WTC11 (cell line): ENCODE data around the gene RAB12.

Source experiments
- ATF3 ChIP-seq: sonication (generic); formaldehyde crosslinking; conservative IDR thresholded peaks from 2 replicates; pipeline ENCODE4 v1.8.1; 2022; ENCODE audit warnings: mild to moderate bottlenecking, missing genetic modification reagents
- CREB1 ChIP-seq: sonication (generic); formaldehyde crosslinking; IDR thresholded peaks from 2 replicates; pipeline ENCODE4 v1.8.0; 2023; ENCODE audit warnings: mild to moderate bottlenecking, missing genetic modification reagents
- ESRRA ChIP-seq: sonication (generic); formaldehyde crosslinking; IDR thresholded peaks from 2 replicates; pipeline ENCODE4 v1.8.1; 2022; ENCODE audit warnings: mild to moderate bottlenecking, missing genetic modification reagents, borderline replicate concordance
- GABPB1 ChIP-seq: sonication (generic); formaldehyde crosslinking; IDR thresholded peaks from 2 replicates; pipeline ENCODE4 v1.8.1; 2023; ENCODE audit warnings: mild to moderate bottlenecking, missing genetic modification reagents
- KAT7 ChIP-seq: sonication (generic); formaldehyde crosslinking; IDR thresholded peaks from 2 replicates; pipeline ENCODE4 v1.8.1; 2023; ENCODE audit warnings: missing genetic modification reagents, mild to moderate bottlenecking, borderline replicate concordance
- MAX ChIP-seq: sonication (generic); formaldehyde crosslinking; IDR thresholded peaks from 2 replicates; pipeline ENCODE4 v1.8.0; 2022; ENCODE audit warnings: mild to moderate bottlenecking, missing genetic modification reagents
- NFE2L1 ChIP-seq: sonication (generic); formaldehyde crosslinking; IDR thresholded peaks from 2 replicates; pipeline ENCODE4 v1.8.1; 2023; ENCODE audit warnings: missing genetic modification reagents
- NR2C2 ChIP-seq: sonication (generic); formaldehyde crosslinking; IDR thresholded peaks from 2 replicates; pipeline ENCODE4 v1.8.0; 2022; ENCODE audit warnings: mild to moderate bottlenecking, missing genetic modification reagents
- SMAD3 ChIP-seq: sonication (generic); formaldehyde crosslinking; IDR thresholded peaks from 2 replicates; pipeline ENCODE4 v1.8.0; 2022; ENCODE audit warnings: missing genetic modification reagents, mild to moderate bottlenecking, borderline replicate concordance
- SP1 ChIP-seq: sonication (generic); formaldehyde crosslinking; conservative IDR thresholded peaks from 2 replicates; pipeline ENCODE4 v1.8.1; 2022; ENCODE audit warnings: missing genetic modification reagents
- ZNF317 ChIP-seq: sonication (generic); formaldehyde crosslinking; IDR thresholded peaks from 2 replicates; pipeline ENCODE4 v1.8.1; 2023; ENCODE audit warnings: low read depth, mild to moderate bottlenecking, moderate library complexity, missing genetic modification reagents, borderline replicate concordance
- ZNF512 ChIP-seq: sonication (generic); formaldehyde crosslinking; IDR thresholded peaks from 2 replicates; pipeline ENCODE4 v1.8.1; 2022; ENCODE audit warnings: missing genetic modification reagents, borderline replicate concordance
- TF ChIP-seq, protein P1 (sequence below): fragments of 200-600 bp; IDR thresholded peaks from 2 replicates; pipeline ENCODE4 v1.8.0; 2022; ENCODE audit warnings: antibody characterized with exemption
- TF ChIP-seq, protein P2 (sequence below): sonication (generic); formaldehyde crosslinking; IDR thresholded peaks from 2 replicates; pipeline ENCODE4 v1.8.0; 2022; ENCODE audit warnings: mild to moderate bottlenecking, missing genetic modification reagents

- TF ChIP-seq SP1 (CRISPR knock-in tag): no peak
- no peak for TF ChIP-seq CREB1 (CRISPR knock-in tag)
- TF ChIP-seq, protein P1, sequence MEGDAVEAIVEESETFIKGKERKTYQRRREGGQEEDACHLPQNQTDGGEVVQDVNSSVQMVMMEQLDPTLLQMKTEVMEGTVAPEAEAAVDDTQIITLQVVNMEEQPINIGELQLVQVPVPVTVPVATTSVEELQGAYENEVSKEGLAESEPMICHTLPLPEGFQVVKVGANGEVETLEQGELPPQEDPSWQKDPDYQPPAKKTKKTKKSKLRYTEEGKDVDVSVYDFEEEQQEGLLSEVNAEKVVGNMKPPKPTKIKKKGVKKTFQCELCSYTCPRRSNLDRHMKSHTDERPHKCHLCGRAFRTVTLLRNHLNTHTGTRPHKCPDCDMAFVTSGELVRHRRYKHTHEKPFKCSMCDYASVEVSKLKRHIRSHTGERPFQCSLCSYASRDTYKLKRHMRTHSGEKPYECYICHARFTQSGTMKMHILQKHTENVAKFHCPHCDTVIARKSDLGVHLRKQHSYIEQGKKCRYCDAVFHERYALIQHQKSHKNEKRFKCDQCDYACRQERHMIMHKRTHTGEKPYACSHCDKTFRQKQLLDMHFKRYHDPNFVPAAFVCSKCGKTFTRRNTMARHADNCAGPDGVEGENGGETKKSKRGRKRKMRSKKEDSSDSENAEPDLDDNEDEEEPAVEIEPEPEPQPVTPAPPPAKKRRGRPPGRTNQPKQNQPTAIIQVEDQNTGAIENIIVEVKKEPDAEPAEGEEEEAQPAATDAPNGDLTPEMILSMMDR: no peak
- no peak for TF ChIP-seq ZNF512 (CRISPR knock-in tag)
- TF ChIP-seq ATF3 (CRISPR knock-in tag): no peak
- TF ChIP-seq ESRRA: no peak
- no peak for TF ChIP-seq KAT7 (CRISPR knock-in tag)
- TF ChIP-seq, protein P2, sequence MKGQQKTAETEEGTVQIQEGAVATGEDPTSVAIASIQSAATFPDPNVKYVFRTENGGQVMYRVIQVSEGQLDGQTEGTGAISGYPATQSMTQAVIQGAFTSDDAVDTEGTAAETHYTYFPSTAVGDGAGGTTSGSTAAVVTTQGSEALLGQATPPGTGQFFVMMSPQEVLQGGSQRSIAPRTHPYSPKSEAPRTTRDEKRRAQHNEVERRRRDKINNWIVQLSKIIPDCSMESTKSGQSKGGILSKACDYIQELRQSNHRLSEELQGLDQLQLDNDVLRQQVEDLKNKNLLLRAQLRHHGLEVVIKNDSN (CRISPR knock-in tag): no peak
- no peak for TF ChIP-seq NR2C2 (CRISPR knock-in tag)
- no peak for TF ChIP-seq SMAD3
- no peak for TF ChIP-seq MAX (CRISPR knock-in tag)
- no peak for TF ChIP-seq ZNF317 (CRISPR knock-in tag)
- no peak for TF ChIP-seq GABPB1 (CRISPR knock-in tag)
- TF ChIP-seq NFE2L1 (CRISPR knock-in tag): no peak
Measured at GRCh38 chr18:8659609-8660242, 50.5 kb downstream of the RAB12 start.
